ENCODE results near the gene KRT74. TPM values are rescaled to one million over a fixed set of nuclear protein-coding genes. Genes with fewer than 3 reads are reported as not detected.

Gene KRT74
- total RNA-seq, 4 donors from 2014 or later = not detected

DNA sequence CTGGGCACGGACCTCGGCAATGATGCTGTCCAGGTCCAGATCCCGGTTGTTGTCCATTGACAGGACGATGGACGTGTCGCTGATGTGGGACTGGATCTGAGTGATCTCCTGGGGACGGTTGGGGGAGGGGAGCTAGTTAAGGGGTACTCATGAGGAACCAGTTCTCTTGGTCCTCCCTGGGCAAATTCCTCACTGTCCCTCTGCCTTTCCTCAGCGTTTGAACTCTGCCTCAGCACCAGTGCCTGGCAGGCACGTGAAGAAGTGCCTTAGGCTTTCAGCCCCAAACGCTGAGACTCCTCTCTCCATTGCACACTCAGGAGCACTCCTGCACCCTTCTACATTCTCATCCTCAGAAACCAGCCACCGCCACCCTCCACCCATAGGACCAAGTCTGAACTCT is 17.9 kb upstream of the KRT74 start:
- no peaks in the 10 kb centered on the region for H3K27me3 ChIP-seq
- H3K4me1 ChIP-seq = no peaks in the 10 kb centered on the region
- no peaks in the 10 kb centered on the region for H3K9me3 ChIP-seq
- no peak overlapping the region for H3K27ac ChIP-seq
- TF ChIP-seq CTCF (IDR thresholded peaks at IDR 0.05) (no peak), POLR2A (IDR thresholded peaks at IDR 0.05) (no peak)
- DNase-seq = no peak
- H3K4me3 ChIP-seq = no peak overlapping the region
- H3K36me3 ChIP-seq = no peaks in the 10 kb centered on the region

DNA sequence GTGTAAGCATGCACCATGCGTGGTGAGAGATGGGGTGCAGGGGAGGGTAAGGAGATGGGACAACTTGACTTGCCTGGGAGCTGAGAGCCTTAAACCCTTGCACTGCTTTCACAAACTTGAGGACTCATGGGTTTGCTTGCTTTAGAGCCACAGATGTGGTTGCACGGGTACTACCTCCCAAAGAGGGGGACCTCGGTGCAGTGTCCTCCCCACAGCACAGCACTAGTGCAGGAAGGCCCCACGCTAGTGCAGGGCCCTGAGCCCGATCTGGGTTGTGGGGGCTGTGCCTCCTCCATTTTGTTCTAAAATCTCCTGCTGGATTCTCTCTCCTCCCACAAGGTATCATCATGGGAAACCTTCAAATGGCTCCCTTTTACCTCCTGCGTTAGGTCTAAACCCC is 16.4 kb upstream of the KRT74 start:
- Histone ChIP-seq H3K27ac (no peak overlapping the region), H3K4me1 (no peaks in the 10 kb centered on the region), H3K36me3 (no peaks in the 10 kb centered on the region), H3K9me3 (no peaks in the 10 kb centered on the region), H3K27me3 (no peaks in the 10 kb centered on the region), H3K4me3 (no peak overlapping the region)
- TF ChIP-seq POLR2A (IDR thresholded peaks at IDR 0.05) (no peak), CTCF (IDR thresholded peaks at IDR 0.05) (no peak)
- no peak for DNase-seq

DNA sequence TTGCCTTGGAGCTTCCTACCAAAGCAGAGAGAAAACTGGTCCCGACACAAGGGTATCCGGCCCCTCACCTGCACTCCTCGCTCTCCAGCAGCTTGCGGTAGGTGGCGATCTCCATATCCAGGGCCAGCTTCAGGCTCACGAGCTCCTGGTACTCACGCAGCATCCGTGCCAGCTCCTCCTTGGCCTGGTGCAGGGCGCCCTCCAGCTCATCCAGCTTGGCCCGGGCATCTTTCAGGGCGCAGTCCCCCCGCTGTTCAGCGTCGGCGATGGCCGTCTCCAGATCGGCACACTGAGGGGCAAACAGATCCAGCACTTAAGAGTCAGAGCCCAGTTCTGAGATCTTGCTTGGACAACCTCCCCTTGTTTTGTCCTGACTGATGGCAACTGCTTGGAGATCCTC is 13.9 kb upstream of the KRT74 start:
- H3K4me1 ChIP-seq = no peaks in the 10 kb centered on the region
- H3K36me3 ChIP-seq = no peaks in the 10 kb centered on the region
- H3K4me3 ChIP-seq = no peak overlapping the region
- no peaks in the 10 kb centered on the region for H3K9me3 ChIP-seq
- H3K27ac ChIP-seq = no peak overlapping the region
- no peak for DNase-seq
- TF ChIP-seq CTCF (IDR thresholded peaks at IDR 0.05) = no peak
- no peak for TF ChIP-seq POLR2A (IDR thresholded peaks at IDR 0.05)
- H3K27me3 ChIP-seq = no peaks in the 10 kb centered on the region

DNA sequence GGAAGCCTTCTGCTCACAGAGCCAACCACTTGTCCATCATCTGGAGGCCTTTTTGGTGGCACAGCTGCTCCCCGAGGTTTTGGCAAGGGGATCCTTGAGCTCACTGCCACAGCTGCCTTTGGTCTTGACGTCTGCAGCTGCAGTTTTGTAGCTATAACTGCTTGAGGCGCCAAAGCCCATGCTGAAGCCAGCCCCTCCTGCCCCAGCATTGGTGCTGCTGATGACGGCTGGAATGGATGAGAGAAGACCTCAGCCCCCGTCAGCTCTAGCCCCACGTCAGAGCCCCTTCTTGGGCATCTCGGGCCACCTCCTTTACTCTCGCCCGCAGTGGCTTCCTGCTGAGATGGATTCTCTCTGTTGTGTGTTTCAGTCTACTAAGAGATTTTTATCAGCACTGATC is 12.3 kb upstream of the KRT74 start:
- Histone ChIP-seq H3K27ac (no peak overlapping the region), H3K4me3 (no peak overlapping the region), H3K9me3 (no peaks in the 10 kb centered on the region), H3K27me3 (no peaks in the 10 kb centered on the region), H3K4me1 (no peaks in the 10 kb centered on the region), H3K36me3 (no peaks in the 10 kb centered on the region)
- TF ChIP-seq CTCF (IDR thresholded peaks at IDR 0.05) (no peak), POLR2A (IDR thresholded peaks at IDR 0.05) (no peak)
- no peak for DNase-seq

DNA sequence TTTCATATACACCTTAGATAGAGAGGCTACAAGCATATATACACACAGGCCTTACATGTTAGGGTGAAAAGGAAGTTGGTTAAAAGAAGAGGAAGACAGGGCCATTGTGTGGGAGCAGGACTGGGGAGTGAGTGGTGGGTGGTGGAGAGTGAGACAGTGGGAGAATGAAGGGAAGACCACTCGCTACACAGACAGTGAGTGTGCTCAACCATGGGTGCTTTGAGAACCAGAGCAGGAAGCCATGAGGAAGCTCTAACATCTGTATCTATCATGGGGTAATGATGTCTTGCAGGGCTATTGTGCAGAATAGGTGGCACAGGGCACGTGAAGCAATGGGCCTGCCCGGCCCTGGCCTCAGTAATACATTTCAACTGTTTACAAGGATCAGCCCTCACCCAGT is 11.4 kb upstream of the KRT74 start:
- H3K4me3 ChIP-seq = no peak overlapping the region
- no peak for DNase-seq
- no peak for TF ChIP-seq CTCF (IDR thresholded peaks at IDR 0.05)
- no peak for TF ChIP-seq POLR2A (IDR thresholded peaks at IDR 0.05)
- H3K9me3 ChIP-seq = no peaks in the 10 kb centered on the region
- no peaks in the 10 kb centered on the region for H3K4me1 ChIP-seq
- no peaks in the 10 kb centered on the region for H3K27me3 ChIP-seq
- H3K27ac ChIP-seq = no peak overlapping the region
- no peaks in the 10 kb centered on the region for H3K36me3 ChIP-seq

- no peak overlapping the region for H3K4me3 ChIP-seq
- no peaks in the 10 kb centered on the region for H3K9me3 ChIP-seq
- TF ChIP-seq POLR2A (IDR thresholded peaks at IDR 0.05) = no peak
- TF ChIP-seq CTCF (IDR thresholded peaks at IDR 0.05) = no peak
- H3K27ac ChIP-seq = no peak overlapping the region
- no peak for DNase-seq
- H3K4me1 ChIP-seq = no peaks in the 10 kb centered on the region
- no peaks in the 10 kb centered on the region for H3K36me3 ChIP-seq
- no peaks in the 10 kb centered on the region for H3K27me3 ChIP-seq
Measured at GRCh38 chr12:52584156-52584682, 10.6 kb upstream of the KRT74 start.

All from Peyer's patch (tissue), 4 donors.